GM13976 (cell line): ENCODE results near the gene SLC48A1.
A peak's percentile ranks its signal among the peaks of the same experiment; 100 is the strongest.

Source experiments
- DNase-seq: peaks from one replicate; pipeline ENCODE4 v3.0.0; 2012; ENCODE audit warnings: low spot score
- in situ Hi-C: fragments of 300-500 bp; cut with MboI; formaldehyde crosslinking; loops from one replicate; pipeline ENCODE4 v1.12.0; 2022; ENCODE audit warnings: low sequenced_read_pairs, mixed read lengths, inconsistent platforms; ENCODE audit not compliant: unreplicated experiment
- TF ChIP-seq, protein P1 (sequence below): IDR thresholded peaks from 2 replicates; pipeline ENCODE4 v1.5.1; 2012; ENCODE audit warnings: borderline replicate concordance, mild to moderate bottlenecking; ENCODE audit not compliant: insufficient read depth; ENCODE audit errors: extremely low read depth, missing control alignments, control extremely low read depth

The SLC48A1 gene

DNA sequence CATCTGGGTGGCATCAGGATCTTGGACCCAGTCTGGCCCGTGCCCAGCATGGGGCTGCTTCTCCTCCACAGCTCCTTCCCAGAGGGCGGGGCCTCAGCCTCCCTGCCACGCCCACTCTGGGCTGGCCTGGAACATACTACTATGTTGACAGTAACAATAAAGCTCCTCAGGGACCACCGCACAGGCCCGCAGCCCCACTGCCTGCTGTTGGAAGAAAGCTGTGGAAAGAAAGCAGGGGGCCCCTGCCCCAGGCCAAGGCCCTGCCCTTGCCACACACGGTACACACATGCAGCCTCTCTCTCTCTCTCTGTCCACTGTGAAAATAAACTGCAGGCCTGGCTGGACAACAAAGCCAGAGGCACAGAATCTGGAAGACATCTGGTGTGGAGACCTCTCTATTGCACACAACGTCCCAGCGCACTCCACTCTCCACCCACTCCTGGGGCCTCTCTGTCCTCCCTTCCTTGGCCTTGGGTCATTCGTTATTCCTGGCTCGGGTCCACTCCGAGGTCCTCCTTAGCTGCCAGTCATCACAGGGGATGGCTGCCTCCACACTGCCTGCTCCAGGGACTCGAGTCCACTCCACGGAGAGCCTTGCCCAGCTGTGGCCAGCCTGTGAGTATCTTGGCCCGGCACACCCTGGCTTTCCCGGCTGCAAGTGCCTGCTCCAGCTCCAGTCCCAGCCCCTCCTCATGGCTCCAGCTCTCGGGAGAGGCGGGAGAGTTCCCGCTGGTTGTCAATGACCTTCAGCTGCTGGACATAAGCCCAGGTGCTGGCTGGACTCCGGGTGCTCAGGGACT lies 36.0 kb upstream of the SLC48A1 start:
- in situ Hi-C loops = loop anchor here (10.0 kb wide), 1 partner anchor 98 kb away; no protein-coding TSS in a partner anchor
- TF ChIP-seq, protein P1, sequence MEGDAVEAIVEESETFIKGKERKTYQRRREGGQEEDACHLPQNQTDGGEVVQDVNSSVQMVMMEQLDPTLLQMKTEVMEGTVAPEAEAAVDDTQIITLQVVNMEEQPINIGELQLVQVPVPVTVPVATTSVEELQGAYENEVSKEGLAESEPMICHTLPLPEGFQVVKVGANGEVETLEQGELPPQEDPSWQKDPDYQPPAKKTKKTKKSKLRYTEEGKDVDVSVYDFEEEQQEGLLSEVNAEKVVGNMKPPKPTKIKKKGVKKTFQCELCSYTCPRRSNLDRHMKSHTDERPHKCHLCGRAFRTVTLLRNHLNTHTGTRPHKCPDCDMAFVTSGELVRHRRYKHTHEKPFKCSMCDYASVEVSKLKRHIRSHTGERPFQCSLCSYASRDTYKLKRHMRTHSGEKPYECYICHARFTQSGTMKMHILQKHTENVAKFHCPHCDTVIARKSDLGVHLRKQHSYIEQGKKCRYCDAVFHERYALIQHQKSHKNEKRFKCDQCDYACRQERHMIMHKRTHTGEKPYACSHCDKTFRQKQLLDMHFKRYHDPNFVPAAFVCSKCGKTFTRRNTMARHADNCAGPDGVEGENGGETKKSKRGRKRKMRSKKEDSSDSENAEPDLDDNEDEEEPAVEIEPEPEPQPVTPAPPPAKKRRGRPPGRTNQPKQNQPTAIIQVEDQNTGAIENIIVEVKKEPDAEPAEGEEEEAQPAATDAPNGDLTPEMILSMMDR = no peak
- DNase-seq = no peak

DNA sequence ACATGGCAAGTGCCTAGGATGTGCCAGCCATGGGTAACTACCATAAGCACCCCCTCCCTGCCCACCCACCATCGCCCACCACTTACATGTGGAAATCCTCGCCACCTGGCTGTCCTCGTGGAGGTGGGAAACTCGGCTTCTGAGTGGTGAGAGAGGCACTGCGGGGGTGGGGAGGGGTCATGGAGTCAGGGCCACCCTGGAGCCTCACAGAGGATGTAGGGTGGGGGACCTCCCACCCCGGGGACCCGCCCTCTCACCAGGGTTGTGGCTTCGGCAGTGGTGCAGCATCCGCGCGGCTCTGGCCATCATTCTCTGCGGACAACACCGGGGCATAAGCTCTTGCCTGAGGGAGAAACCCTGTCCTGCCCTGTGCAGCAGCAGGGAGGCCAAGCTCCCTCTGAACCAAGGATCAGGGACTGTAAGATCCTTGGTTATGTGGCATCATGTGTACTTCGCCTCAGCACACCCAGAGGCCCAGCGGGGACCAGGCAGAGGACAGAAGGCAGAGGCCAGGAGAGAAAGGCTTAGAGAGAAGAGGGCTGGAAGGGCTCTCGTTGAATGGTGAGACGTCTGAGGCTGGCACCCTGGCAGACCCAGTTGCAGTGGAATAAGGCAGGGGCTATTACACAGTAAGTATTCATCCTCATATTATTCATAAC lies 35.0 kb upstream of the SLC48A1 start:
- DNase-seq = no peak
- in situ Hi-C loops = loop anchor here (10.0 kb wide), 1 partner anchor 97 kb away; no protein-coding TSS in a partner anchor
- TF ChIP-seq, protein P1 = no peak

DNA sequence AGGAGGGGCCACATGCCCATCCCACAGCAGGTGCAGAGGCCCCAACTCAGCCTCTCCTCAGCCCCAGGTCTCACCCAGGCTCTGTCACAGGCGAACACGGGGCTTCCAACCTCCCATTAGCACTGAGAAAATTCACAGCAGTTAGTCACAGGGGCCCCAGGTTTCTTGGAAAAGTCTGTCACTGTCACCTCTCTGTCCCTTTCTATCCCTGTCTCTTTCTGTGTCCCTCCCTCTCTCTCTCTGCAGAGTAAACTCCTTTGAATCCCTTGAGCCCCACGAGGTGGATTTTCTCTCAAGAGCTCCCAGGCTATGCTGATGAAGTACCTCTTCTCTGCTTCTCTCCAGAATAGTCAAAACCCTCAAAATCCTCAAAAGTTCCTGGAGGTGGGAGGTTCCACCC lies 33.7 kb upstream of the SLC48A1 start:
- in situ Hi-C loops = loop anchor here (10.0 kb wide), 1 partner anchor 96 kb away; no protein-coding TSS in a partner anchor
- DNase-seq = no peak
- TF ChIP-seq, protein P1 = no peak

DNA sequence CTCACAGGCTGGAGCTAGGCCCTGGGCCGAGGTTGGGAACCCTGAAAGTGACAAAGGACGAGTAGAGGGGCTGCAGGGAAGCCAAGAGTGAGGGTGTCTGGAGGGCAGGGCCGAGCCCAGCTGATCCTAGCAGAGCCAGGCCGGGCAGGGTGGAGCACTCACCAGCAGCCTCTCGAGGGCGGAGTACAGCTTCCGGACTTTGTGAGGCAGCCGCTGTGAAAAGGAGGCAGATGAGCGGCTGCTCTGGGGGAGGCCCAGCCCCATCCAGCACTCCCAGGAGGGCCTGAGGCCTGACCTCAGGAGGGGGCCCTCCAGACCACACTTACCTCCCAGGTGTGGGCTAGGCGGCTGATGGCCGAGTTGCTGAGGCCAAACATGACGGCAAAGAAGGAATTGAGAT lies 33.1 kb upstream of the SLC48A1 start:
- in situ Hi-C loops = loop anchor here (10.0 kb wide), 1 partner anchor 95 kb away; no protein-coding TSS in a partner anchor
- DNase-seq = peak; percentile 82
- TF ChIP-seq, protein P1 = no peak

DNA sequence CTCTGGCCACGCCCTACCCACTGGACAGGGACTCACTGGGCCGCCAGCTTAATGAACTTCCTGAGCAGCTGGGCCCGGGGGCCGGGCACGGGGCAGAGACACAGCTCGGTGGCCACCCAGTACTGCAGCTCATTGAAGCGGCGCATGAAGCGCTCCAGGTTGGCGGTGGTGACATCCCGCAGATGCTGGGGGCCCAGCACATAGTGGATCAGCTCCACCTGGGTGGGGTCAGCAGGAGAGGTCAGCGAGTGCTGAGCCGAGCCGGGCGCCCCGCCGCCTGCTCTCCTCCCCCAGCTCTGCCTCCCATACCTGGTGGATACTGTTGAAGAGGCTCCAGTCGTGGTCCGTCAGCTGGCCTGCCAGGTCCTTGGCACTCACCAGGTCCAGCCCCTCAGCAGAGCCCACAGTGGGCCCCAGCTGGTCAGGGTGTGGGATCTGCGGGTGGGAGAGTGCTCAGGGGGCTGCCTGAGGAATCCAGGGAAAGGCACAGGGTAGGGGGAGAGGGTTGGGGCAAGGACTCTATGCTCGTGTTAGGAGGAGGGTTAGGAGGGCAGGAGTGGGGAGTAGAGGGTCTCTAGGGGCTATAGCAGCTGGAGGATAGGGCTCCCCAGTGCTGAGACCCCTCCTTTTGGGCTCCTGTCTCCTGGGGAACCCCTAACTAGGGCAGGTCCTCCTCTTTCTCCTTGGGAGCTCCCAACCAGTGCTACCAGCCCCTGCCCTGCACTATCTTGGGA lies 32.3 kb upstream of the SLC48A1 start:
- TF ChIP-seq, protein P1 = no peak
- in situ Hi-C loops = no loop called here
- no peak for DNase-seq

DNA sequence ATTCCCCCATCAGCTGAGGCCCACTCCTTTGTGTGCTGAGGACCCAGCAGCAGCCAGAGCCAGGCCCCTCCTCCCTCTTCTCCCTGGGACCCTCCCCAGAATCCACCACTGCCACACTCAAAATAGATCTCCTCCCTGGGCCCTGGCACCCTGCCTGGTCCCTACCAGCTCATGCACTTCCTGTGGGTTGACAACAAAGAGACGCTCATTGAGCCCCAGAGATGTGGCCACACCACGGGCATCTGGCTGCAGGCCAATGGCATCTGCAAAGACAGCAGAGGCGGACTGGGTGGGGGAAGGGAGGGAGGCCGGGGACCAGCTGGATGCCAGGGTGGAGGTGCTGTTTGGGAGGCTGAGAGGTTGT lies 31.7 kb upstream of the SLC48A1 start:
- TF ChIP-seq, protein P1 = no peak
- in situ Hi-C loops = no loop called here
- DNase-seq = no peak
